SK-N-SH (cell line): ENCODE data around the gene KLHDC8B. TPM values are rescaled to one million over a fixed set of nuclear protein-coding genes. Genes with fewer than 3 reads are reported as not detected.

Experiments used
- CTCF ChIA-PET: fragments of 300-600, 350-600 bp; formaldehyde crosslinking; extraction: SDS; loops from one replicate; lab custom pipeline; 2021; lab: Yijun Ruan, JAX
- POLR2A ChIA-PET: fragments of 350-600 bp; sonication (Branson Sonifier 250); formaldehyde crosslinking; extraction: SDS; loops from one replicate; lab custom pipeline; 2020; ENCODE audit warnings: antibody characterized with exemption, inconsistent platforms; lab: Yijun Ruan, JAX
- DNase-seq: peaks from one replicate; pipeline ENCODE4 v3.0.0; 2012
- H2AFZ ChIP-seq: fragments of 200-600 bp; sonication (generic); 2 replicates; pipeline ENCODE4 v1.8.1; 2016; ENCODE audit warnings: antibody characterized with exemption, mild to moderate bottlenecking, low read depth
- H3F3A ChIP-seq: fragments of 200-600 bp; sonication (generic); replicated peaks from 2 replicates; pipeline ENCODE3; 2016; ENCODE audit warnings: antibody characterized with exemption, mild to moderate bottlenecking; ENCODE audit not compliant: insufficient read depth
- H3K27ac ChIP-seq, 2 experiments: fragments of 200-500 bp in 1 of 2; fragments of 200-600 bp in 1 of 2; sonication (Bioruptor generic) in 1 of 2; sonication (generic), shearing (Covaris generic) in 1 of 2; 2 replicates each; pipeline versions ENCODE4 v1.5.1 to v1.6.1; 2014 to 2016; ENCODE audit warnings: low read depth in 2 of 2, inconsistent platforms in 1 of 2, low read length in 1 of 2, mild to moderate bottlenecking in 1 of 2, mixed read lengths in 1 of 2
- H3K27me3 ChIP-seq: fragments of 200-600 bp; sonication (generic), shearing (Covaris generic); 2 replicates; pipeline ENCODE4 v1.6.1; 2016; ENCODE audit warnings: mixed run types; ENCODE audit not compliant: insufficient read depth
- H3K36me3 ChIP-seq, 2 experiments: fragments of 200-500 bp in 1 of 2; fragments of 200-600 bp in 1 of 2; sonication (Bioruptor generic) in 1 of 2; sonication (generic) in 1 of 2; replicated peaks in 1 of 2; 2 replicates each; pipeline versions ENCODE3 to v1.5.1; 2014 to 2016; ENCODE audit warnings: low read length in 1 of 2, mild to moderate bottlenecking in 1 of 2; ENCODE audit not compliant: insufficient read depth in 2 of 2, control insufficient read depth in 1 of 2
- H3K4me1 ChIP-seq, 2 experiments: fragments of 200-500 bp in 1 of 2; fragments of 200-600 bp in 1 of 2; sonication (Bioruptor generic) in 1 of 2; sonication (generic), shearing (Covaris generic) in 1 of 2; 2 replicates each; pipeline versions ENCODE4 v1.5.1 to v1.6.1; 2014 to 2016; ENCODE audit warnings: low read depth in 1 of 2, low read length in 1 of 2, mixed run types in 1 of 2; ENCODE audit not compliant: insufficient read depth in 2 of 2, control insufficient read depth in 1 of 2
- H3K4me2 ChIP-seq: fragments of 200-600 bp; sonication (generic), shearing (Covaris generic); 2 replicates; pipeline ENCODE4 v1.6.1; 2017; ENCODE audit warnings: mixed run types
- H3K4me3 ChIP-seq, 2 experiments: fragments of 200-500 bp in 1 of 2; fragments of 200-600 bp in 1 of 2; sonication (Bioruptor generic) in 1 of 2; sonication (generic), shearing (Covaris generic) in 1 of 2; 2 replicates each; pipeline versions ENCODE4 v1.5.1 to v1.8.1; 2014 to 2016; ENCODE audit warnings: low read depth in 2 of 2, inconsistent platforms in 1 of 2, low read length in 1 of 2, mild to moderate bottlenecking in 1 of 2, mixed read lengths in 1 of 2, moderate library complexity in 1 of 2
- H3K79me2 ChIP-seq: fragments of 200-600 bp; sonication (generic); 2 replicates; pipeline ENCODE4 v1.8.1; 2017; ENCODE audit warnings: mild to moderate bottlenecking; ENCODE audit not compliant: insufficient read depth
- H3K9ac ChIP-seq: fragments of 200-600 bp; sonication (generic); 2 replicates; pipeline ENCODE4 v1.6.1; 2017; ENCODE audit warnings: mixed run types
- H3K9me2 ChIP-seq: fragments of 200-600 bp; sonication (generic); 2 replicates; pipeline ENCODE4 v1.6.1; 2017; ENCODE audit warnings: mixed run types
- H3K9me3 ChIP-seq: fragments of 200-600 bp; sonication (generic); 2 replicates; pipeline ENCODE4 v1.6.1; 2017; ENCODE audit warnings: mixed run types, mild to moderate bottlenecking, moderate library complexity
- H4K20me1 ChIP-seq: fragments of 200-600 bp; sonication (generic); 2 replicates; pipeline ENCODE4 v1.6.1; 2017; ENCODE audit warnings: mild to moderate bottlenecking, mixed run types; ENCODE audit not compliant: insufficient read depth
- CHD2 ChIP-seq: fragments of 150-350 bp; IDR thresholded peaks from 2 replicates; pipeline ENCODE4 v1.6.1; 2018; ENCODE audit warnings: low read length; ENCODE audit not compliant: partially characterized antibody
- ELF1 ChIP-seq: IDR thresholded peaks from 2 replicates; pipeline ENCODE4 v1.4.0; 2012
- EP300 ChIP-seq, 2 experiments: IDR thresholded peaks; 2 replicates each; pipeline versions ENCODE4 v1.4.0 to v1.6.1; 2012; ENCODE audit warnings: borderline replicate concordance in 1 of 2, low read depth in 1 of 2, low read length in 1 of 2
- EZH2phosphoT487 ChIP-seq: fragments of 200-600 bp; sonication (generic); IDR thresholded peaks from 2 replicates; pipeline ENCODE4 v1.6.1; 2017; ENCODE audit warnings: low read depth, mixed run types, mild to moderate bottlenecking, antibody characterized with exemption, moderate library complexity, borderline replicate concordance
- FOSL2 ChIP-seq: IDR thresholded peaks from 2 replicates; pipeline ENCODE4 v1.4.0; 2012; ENCODE audit warnings: low read depth, mild to moderate bottlenecking, moderate library complexity, borderline replicate concordance
- FOXJ3 ChIP-seq: sonication (generic); formaldehyde crosslinking; IDR thresholded peaks from 2 replicates; pipeline ENCODE4 v1.5.1; 2020; ENCODE audit warnings: mild to moderate bottlenecking, missing genetic modification reagents
- GABPA ChIP-seq: IDR thresholded peaks from 2 replicates; pipeline ENCODE4 v1.4.0; 2012; ENCODE audit warnings: low read depth, mild to moderate bottlenecking
- MAX ChIP-seq: IDR thresholded peaks from 2 replicates; pipeline ENCODE4 v1.4.0; 2012; ENCODE audit warnings: low read depth
- MEF2A ChIP-seq: IDR thresholded peaks from 2 replicates; pipeline ENCODE4 v1.4.0; 2012; ENCODE audit warnings: low read depth, borderline replicate concordance
- MXI1 ChIP-seq: IDR thresholded peaks from 2 replicates; pipeline ENCODE4 v1.6.1; 2012; ENCODE audit warnings: mild to moderate bottlenecking, low read depth, low read length, improper control_type of control experiment
- POLR2AphosphoS5 ChIP-seq: IDR thresholded peaks from 2 replicates; pipeline ENCODE4 v1.6.1; 2012; ENCODE audit warnings: low read depth, low read length
- RCOR1 ChIP-seq: fragments of 150-350 bp; IDR thresholded peaks from 2 replicates; pipeline ENCODE4 v1.6.1; 2017; ENCODE audit warnings: antibody characterized with exemption, low read length
- SIN3A ChIP-seq: IDR thresholded peaks from 2 replicates; pipeline ENCODE4 v1.6.1; 2012; ENCODE audit warnings: low read depth, mild to moderate bottlenecking, low read length, moderate library complexity, borderline replicate concordance
- TAF1 ChIP-seq: IDR thresholded peaks from 2 replicates; pipeline ENCODE4 v1.6.1; 2012; ENCODE audit warnings: low read depth, mild to moderate bottlenecking, low read length, moderate library complexity, borderline replicate concordance
- TEAD4 ChIP-seq: IDR thresholded peaks from 2 replicates; pipeline ENCODE4 v1.4.0; 2012; ENCODE audit warnings: mild to moderate bottlenecking, borderline replicate concordance; ENCODE audit not compliant: insufficient read depth
- YY1 ChIP-seq: IDR thresholded peaks from 2 replicates; pipeline ENCODE4 v1.4.0; 2012; ENCODE audit warnings: low read depth, mild to moderate bottlenecking
- WGBS: methylation state at CpG from one replicate; pipeline ENCODE4 v1.1.6; 2017; ENCODE audit warnings: low lambda C conversion rate; 5-methylcytosine and 5-hydroxymethylcytosine counted together
- polyA plus RNA-seq, 3 experiments: library from polyadenylated mRNA; depleted of rRNA; stranded (reverse); fragments of >200 nt; gene quantifications; 2 replicates each; pipeline ENCODE4 v1.2.3, GENCODE V29; 2012
- TF ChIP-seq, protein P1 (sequence below): fragments of 150-350 bp; IDR thresholded peaks from 2 replicates; pipeline ENCODE4 v1.6.1; 2017; ENCODE audit warnings: antibody characterized with exemption, low read length, low read depth, borderline replicate concordance

Gene KLHDC8B
- polyA plus RNA-seq, 1 of the 3 experiments (the other 2 are of a cell fraction): 35.3 TPM

GRCh38 chr3:49165771-49166751 is 5.3 kb upstream of the KLHDC8B start, which contains the start of gene CCDC71:
TSS of gene CCDC71 (minus strand) at chr3:49166331. CDS start at chr3:49164208, 2,123 bp downstream.
- TF ChIP-seq FOXJ3: no peak
- TF ChIP-seq SIN3A: peak; percentile 58; the same call in 1 of the 2 replicates
- TF ChIP-seq RCOR1: peak; percentile 45; the same call in 1 of the 2 replicates
- peak; percentile 53 for TF ChIP-seq MAX
- TF ChIP-seq EZH2phosphoT487: no peak
- TF ChIP-seq, protein P1, sequence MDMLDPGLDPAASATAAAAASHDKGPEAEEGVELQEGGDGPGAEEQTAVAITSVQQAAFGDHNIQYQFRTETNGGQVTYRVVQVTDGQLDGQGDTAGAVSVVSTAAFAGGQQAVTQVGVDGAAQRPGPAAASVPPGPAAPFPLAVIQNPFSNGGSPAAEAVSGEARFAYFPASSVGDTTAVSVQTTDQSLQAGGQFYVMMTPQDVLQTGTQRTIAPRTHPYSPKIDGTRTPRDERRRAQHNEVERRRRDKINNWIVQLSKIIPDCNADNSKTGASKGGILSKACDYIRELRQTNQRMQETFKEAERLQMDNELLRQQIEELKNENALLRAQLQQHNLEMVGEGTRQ: no peak
- peak; percentile 51; the same call in 1 of the 2 replicates for TF ChIP-seq MXI1
- TF ChIP-seq YY1: peak; percentile 94
- peak; percentile 59; the same call in 1 of the 2 replicates for TF ChIP-seq POLR2AphosphoS5
- TF ChIP-seq EP300 (IDR thresholded peaks at IDR 0.05; ENCODE audit: borderline replicate concordance in 1 of 2, low read depth in 1 of 2, low read length in 1 of 2): no peak
- peak; percentile 95 for TF ChIP-seq GABPA
- no peak for TF ChIP-seq TEAD4
- no peak for TF ChIP-seq MEF2A
- TF ChIP-seq ELF1: peak; percentile 90
- no peak for TF ChIP-seq FOSL2
- peak; percentile 91 for TF ChIP-seq CHD2
- peak; percentile 86 for TF ChIP-seq TAF1
- Histone ChIP-seq H3K27me3 (no peaks in the 10 kb centered on the region), H3K4me1 (peaks cover 3 to 24% of the 10 kb centered on the region in 2 experiments; a peak in 3 of 4 replicates), H2AFZ (peak within 1 kb of the TSS; percentile 99), H4K20me1 (no peaks in the 10 kb centered on the region), H3K9ac (peak within 1 kb of the TSS; percentile 93), H3K9me3 (no peaks in the 10 kb centered on the region), H3K9me2 (no peaks in the 10 kb centered on the region), H3K4me3 (peak within 1 kb of the TSS; percentile 93 to 95), H3K27ac (peak within 1 kb of the TSS; percentile 47 to 80; a peak in 3 of 4 replicates), H3K4me2 (peak within 1 kb of the TSS; percentile 96), H3K79me2 (peaks cover 29% of the 10 kb centered on the region), H3K36me3 (peaks cover 14 to 25% of the 10 kb centered on the region in 2 experiments), H3F3A (no peaks in the 10 kb centered on the region)
- WGBS: 20% methylated on average over 15 of the region's 69 CpGs
- DNase-seq: peak; percentile 97
- ChIA-PET CTCF (interaction anchor here (0.7 to 2.3 kb wide), 3 partner anchors 34 to 729 kb away, joined by 3 to 5 read pairs (median 4); partner anchors contain the start of gene LAMB2), POLR2A (interaction anchor here (1.0 to 1.7 kb wide), 3 partner anchors 45 to 174 kb away, joined by 3 to 4 read pairs (median 4); partner anchors contain the start of genes QRICH1, USP19 and USP4)
